H9 (cell line): ENCODE results near the gene SPECC1. TPM values are rescaled to one million over a fixed set of nuclear protein-coding genes. Genes with fewer than 3 reads are reported as not detected.

ENCODE experiments used
- DNase-seq: peaks from one replicate; pipeline ENCODE4 v3.0.0-alpha.2; 2017
- H2AFZ ChIP-seq: one replicate; pipeline ENCODE4 v1.6.1; 2013; ENCODE audit warnings: mild to moderate bottlenecking, low read length, control low read depth, moderate library complexity
- H2AK5ac ChIP-seq: 2 replicates; pipeline ENCODE4 v1.6.1; 2013; ENCODE audit warnings: low read length, control low read depth, mixed read lengths; ENCODE audit not compliant: insufficient read length
- H2BK120ac ChIP-seq: one replicate; pipeline ENCODE4 v1.6.1; 2013; ENCODE audit warnings: low read depth, mild to moderate bottlenecking, low read length, control low read depth, inconsistent platforms; ENCODE audit not compliant: poor library complexity, severe bottlenecking
- H2BK12ac ChIP-seq: 2 replicates; pipeline ENCODE4 v1.6.1; 2013; ENCODE audit warnings: low read length, control low read depth, mixed read lengths, low read depth; ENCODE audit not compliant: insufficient read length
- H2BK15ac ChIP-seq: 2 replicates; pipeline ENCODE4 v1.6.1; 2013; ENCODE audit warnings: low read depth, low read length, control low read depth
- H2BK20ac ChIP-seq: one replicate; pipeline ENCODE4 v1.6.1; 2013; ENCODE audit warnings: low read depth, mild to moderate bottlenecking, low read length, control low read depth, inconsistent platforms; ENCODE audit not compliant: poor library complexity, severe bottlenecking
- H2BK5ac ChIP-seq: 2 replicates; pipeline ENCODE4 v1.6.1; 2013; ENCODE audit warnings: low read length, control low read depth, mixed read lengths; ENCODE audit not compliant: insufficient read length
- H3K14ac ChIP-seq: 2 replicates; pipeline ENCODE4 v1.6.1; 2013; ENCODE audit warnings: low read length, control low read depth; ENCODE audit not compliant: insufficient read depth
- H3K18ac ChIP-seq: 2 replicates; pipeline ENCODE4 v1.6.1; 2013; ENCODE audit warnings: low read depth, mild to moderate bottlenecking, mixed read lengths, low read length, control low read depth; ENCODE audit not compliant: insufficient read length
- H3K23ac ChIP-seq: 2 replicates; pipeline ENCODE4 v1.6.1; 2013; ENCODE audit warnings: low read length, control low read depth, mixed read lengths, low read depth; ENCODE audit not compliant: insufficient read length
- H3K23me2 ChIP-seq: 2 replicates; pipeline ENCODE4 v1.6.1; 2013; ENCODE audit warnings: low read depth, mild to moderate bottlenecking, mixed read lengths, low read length, control low read depth; ENCODE audit not compliant: insufficient read length, poor library complexity, severe bottlenecking
- H3K27ac ChIP-seq: 2 replicates; pipeline ENCODE4 v1.5.1; 2013; ENCODE audit warnings: low read length, control low read depth, mixed read lengths, low read depth; ENCODE audit not compliant: insufficient read length
- H3K27me3 ChIP-seq: 2 replicates; pipeline ENCODE4 v1.6.1; 2013; ENCODE audit warnings: low read length, control low read depth, inconsistent platforms; ENCODE audit not compliant: insufficient read depth
- H3K4ac ChIP-seq: 2 replicates; pipeline ENCODE4 v1.6.1; 2013; ENCODE audit warnings: low read depth, mild to moderate bottlenecking, control low read depth, inconsistent platforms, low read length, moderate library complexity
- H3K4me1 ChIP-seq: 2 replicates; pipeline ENCODE4 v1.6.1; 2013; ENCODE audit warnings: low read length, control low read depth, inconsistent platforms; ENCODE audit not compliant: insufficient read depth
- H3K4me2 ChIP-seq: 2 replicates; pipeline ENCODE4 v1.6.1; 2013; ENCODE audit warnings: low read length, control low read depth, mixed read lengths; ENCODE audit not compliant: insufficient read length, insufficient read depth
- H3K56ac ChIP-seq: 2 replicates; pipeline ENCODE4 v1.6.1; 2013; ENCODE audit warnings: low read depth, mild to moderate bottlenecking, mixed read lengths, low read length, control low read depth; ENCODE audit not compliant: insufficient read length
- H3K79me1 ChIP-seq: 2 replicates; pipeline ENCODE4 v1.6.1; 2013; ENCODE audit warnings: low read depth, mild to moderate bottlenecking, moderate library complexity, low read length, control low read depth, inconsistent platforms; ENCODE audit not compliant: insufficient read depth, poor library complexity, severe bottlenecking
- H3K79me2 ChIP-seq: 2 replicates; pipeline ENCODE4 v1.6.1; 2013; ENCODE audit warnings: low read length, control low read depth, inconsistent platforms; ENCODE audit not compliant: insufficient read depth
- H3K9ac ChIP-seq: 2 replicates; pipeline ENCODE4 v1.6.1; 2013; ENCODE audit warnings: low read length, control low read depth, mixed read lengths; ENCODE audit not compliant: insufficient read length; ENCODE audit errors: extremely low read depth
- H3K9me3 ChIP-seq: one replicate; pipeline ENCODE4 v1.6.1; 2013; ENCODE audit warnings: low read depth, low read length, inconsistent platforms; ENCODE audit not compliant: control insufficient read depth
- H3T11ph ChIP-seq: one replicate; pipeline ENCODE4 v1.6.1; 2013; ENCODE audit warnings: mild to moderate bottlenecking, low read length, control low read depth, inconsistent platforms
- H4K20me1 ChIP-seq: one replicate; pipeline ENCODE4 v1.6.1; 2013; ENCODE audit not compliant: control insufficient read depth, insufficient read length, insufficient read depth
- H4K5ac ChIP-seq: 2 replicates; pipeline ENCODE4 v1.6.1; 2013; ENCODE audit warnings: low read depth, mild to moderate bottlenecking, mixed read lengths, low read length, control low read depth; ENCODE audit not compliant: insufficient read length
- H4K8ac ChIP-seq: replicated peaks from 2 replicates; pipeline ENCODE4 v1.6.1; 2013; ENCODE audit warnings: low read length, control low read depth, mixed read lengths, low read depth; ENCODE audit not compliant: insufficient read length
- H4K91ac ChIP-seq: 2 replicates; pipeline ENCODE4 v1.6.1; 2013; ENCODE audit warnings: low read depth, mild to moderate bottlenecking, moderate library complexity, mixed read lengths, low read length, control low read depth; ENCODE audit not compliant: insufficient read length
- H3K27ac Mint-ChIP-seq, 3 experiments: 2 replicates in 2 of 3; 3 replicates in 1 of 3; pipeline ENCODE4 v1.8.0; 2020 to 2021; ENCODE audit warnings: mixed read lengths in 3 of 3, mild to moderate bottlenecking in 1 of 3, moderate library complexity in 1 of 3
- H3K27me3 Mint-ChIP-seq: 2 replicates; pipeline ENCODE4 v1.8.0; 2021; ENCODE audit warnings: low read depth, mild to moderate bottlenecking, moderate library complexity, mixed read lengths
- H3K36me3 Mint-ChIP-seq, 3 experiments: 2 replicates in 2 of 3; 3 replicates in 1 of 3; pipeline ENCODE4 v1.8.0; 2020 to 2021; ENCODE audit warnings: low read depth in 3 of 3, mixed read lengths in 3 of 3; ENCODE audit not compliant: insufficient read depth in 1 of 3
- H3K4me1 Mint-ChIP-seq, 2 experiments: 2 replicates each; pipeline ENCODE4 v1.8.0; 2020; ENCODE audit warnings: mixed read lengths in 2 of 2
- H3K4me3 Mint-ChIP-seq, 2 experiments: 2 replicates in 1 of 2; 3 replicates in 1 of 2; pipeline ENCODE4 v1.8.0; 2020 to 2021; ENCODE audit warnings: mild to moderate bottlenecking in 2 of 2, mixed read lengths in 2 of 2, moderate library complexity in 1 of 2
- H3K9me3 Mint-ChIP-seq, 2 experiments: 2 replicates in 1 of 2; 3 replicates in 1 of 2; pipeline ENCODE4 v1.8.0; 2020; ENCODE audit warnings: mild to moderate bottlenecking in 2 of 2, mixed read lengths in 2 of 2, moderate library complexity in 1 of 2
- CTCF ChIP-seq: fragments of 200-600 bp; sonication (generic); conservative IDR thresholded peaks from 3 replicates; pipeline ENCODE4 v1.8.0; 2021; ENCODE audit warnings: antibody characterized with exemption, mild to moderate bottlenecking
- WGBS: extraction: QIAGEN DNeasy Blood & Tissue Kit; methylation state at CpG from one replicate; pipeline ENCODE4 v1.1.7; 2013; ENCODE audit warnings: missing lambda C conversion rate, low lambda C conversion rate, mixed read lengths; ENCODE audit not compliant: insufficient read length; ENCODE audit errors: extremely low coverage; 5-methylcytosine and 5-hydroxymethylcytosine counted together
- total RNA-seq: library from RNA; stranded (reverse); gene quantifications from 2 replicates; pipeline ENCODE4 v1.2.1, GENCODE V29; 2021

Gene SPECC1
- total RNA-seq, 1 experiment from 2014 or later, result 65.7 TPM

DNA sequence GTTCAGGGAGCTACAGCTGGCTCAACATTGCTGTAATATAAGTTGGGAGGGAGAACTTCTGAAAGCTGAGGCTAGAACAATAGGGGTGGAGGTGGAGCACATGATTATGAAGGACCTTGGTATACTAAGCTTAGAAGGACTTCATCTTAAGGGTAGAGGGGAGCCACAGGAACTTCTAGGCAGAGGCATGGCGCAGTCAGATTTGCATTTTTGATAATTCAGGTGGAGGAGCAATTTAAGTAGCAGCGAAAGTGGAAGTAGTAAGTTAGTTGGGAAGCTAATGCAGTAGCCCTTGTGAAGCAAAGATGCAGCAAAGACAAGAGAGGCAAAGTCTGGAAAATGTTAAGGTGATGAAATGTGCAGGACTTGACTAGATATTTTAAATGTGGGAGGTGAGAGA, 144.1 kb downstream of the SPECC1 start:
- H3K4me1 Mint-ChIP-seq, result peaks cover 8 to 15% of the 10 kb centered on the region in 2 experiments
- H3K27me3 Mint-ChIP-seq, result no peaks in the 10 kb centered on the region; the same call in none of the 2 replicates
- Histone ChIP-seq H3K18ac (no peak overlapping the region), H3K9me3 (no peaks in the 10 kb centered on the region), H3K4ac (no peak overlapping the region), H3K79me1 (no peaks in the 10 kb centered on the region), H3K27me3 (no peaks in the 10 kb centered on the region), H4K8ac (no peak overlapping the region), H4K91ac (no peak overlapping the region), H2BK12ac (no peak overlapping the region), H3K4me2 (no peak overlapping the region), H3K27ac (no peak overlapping the region), H3T11ph (no peak overlapping the region), H4K20me1 (no peaks in the 10 kb centered on the region), H2BK5ac (no peak overlapping the region), H2AK5ac (no peak overlapping the region), H3K23ac (no peak overlapping the region), H3K56ac (no peak overlapping the region), H2BK20ac (no peak overlapping the region), H3K79me2 (peaks cover 5% of the 10 kb centered on the region; the same call in 1 of the 2 replicates), H2AFZ (no peak overlapping the region), H3K23me2 (peaks cover 8% of the 10 kb centered on the region), H3K4me1 (no peaks in the 10 kb centered on the region), H4K5ac (no peak overlapping the region), H3K9ac (no peak overlapping the region), H2BK120ac (no peak overlapping the region), H3K14ac (no peak overlapping the region), H2BK15ac (no peak overlapping the region)
- TF ChIP-seq CTCF, result no peak
- peaks cover 0 to 6% (median 5%) of the 10 kb centered on the region in 3 experiments; a peak in 4 of 7 replicates for H3K36me3 Mint-ChIP-seq
- no peak overlapping the region for H3K27ac Mint-ChIP-seq
- no peaks in the 10 kb centered on the region for H3K9me3 Mint-ChIP-seq
- whole genome bisulfite sequencing, result no CpG with 5 or more reads among the region's 2 CpGs
- H3K4me3 Mint-ChIP-seq, result no peak overlapping the region
- no peak for DNase-seq
